SK-N-SH treated with all-trans-retinoic acid at 6 μM for 48 hours (cell line): ENCODE measurements around the gene GATAD2A.

Experiments
- ATAC-seq: fragments of 200-7000 bp; cut with Tn5 transposase; 3 replicates; pipeline ENCODE4 v1.9.1; 2020; ENCODE audit warnings: mild to moderate bottlenecking, moderate library complexity
- ARNTL ChIP-seq: fragments of 450-650 bp; formaldehyde crosslinking; IDR thresholded peaks from 2 replicates; pipeline ENCODE4 v1.5.0; 2020; ENCODE audit warnings: low read depth, mild to moderate bottlenecking, moderate library complexity, borderline replicate concordance
- BACH2 ChIP-seq: fragments of 250-450 bp; sonication (Bioruptor Pico); IDR thresholded peaks from 2 replicates; pipeline ENCODE4 v1.9.0; 2021; ENCODE audit warnings: mild to moderate bottlenecking, borderline replicate concordance
- CSDC2 ChIP-seq: fragments of 250-450 bp; sonication (Bioruptor Pico); IDR thresholded peaks from 2 replicates; pipeline ENCODE4 v1.5.0; 2020; ENCODE audit warnings: mild to moderate bottlenecking, moderate library complexity
- CSRNP3 ChIP-seq: fragments of 250-450 bp; sonication (Bioruptor Pico); IDR thresholded peaks from 2 replicates; pipeline ENCODE4 v1.5.1; 2021; ENCODE audit warnings: mild to moderate bottlenecking, moderate library complexity
- ESRRG ChIP-seq: fragments of 250-450 bp; sonication (Bioruptor Pico); IDR thresholded peaks from 2 replicates; pipeline ENCODE4 v1.6.1; 2021; ENCODE audit warnings: mild to moderate bottlenecking
- GLIS3 ChIP-seq: fragments of 250-450 bp; sonication (Bioruptor Pico); IDR thresholded peaks from 2 replicates; pipeline ENCODE4 v1.5.0; 2020; ENCODE audit warnings: mild to moderate bottlenecking, moderate library complexity
- ISL1 ChIP-seq: fragments of 250-450 bp; sonication (Bioruptor Pico); IDR thresholded peaks from 2 replicates; pipeline ENCODE4 v2.1.2; 2022; ENCODE audit warnings: mild to moderate bottlenecking, moderate library complexity
- PATZ1 ChIP-seq: fragments of 250-450 bp; sonication (Bioruptor Pico); IDR thresholded peaks from 2 replicates; pipeline ENCODE4 v1.8.0; 2020; ENCODE audit warnings: mild to moderate bottlenecking, moderate library complexity, borderline replicate concordance
- POU6F1 ChIP-seq: fragments of 250-450 bp; sonication (Bioruptor Pico); IDR thresholded peaks from 2 replicates; pipeline ENCODE4 v1.8.0; 2021; ENCODE audit warnings: low read depth, mild to moderate bottlenecking, moderate library complexity, borderline replicate concordance
- RARB ChIP-seq: fragments of 250-450 bp; sonication (Bioruptor Pico); IDR thresholded peaks from 2 replicates; pipeline ENCODE4 v1.8.0; 2021; ENCODE audit warnings: mild to moderate bottlenecking, moderate library complexity
- SNAI2 ChIP-seq: fragments of 250-450 bp; sonication (Bioruptor Pico); IDR thresholded peaks from 2 replicates; pipeline ENCODE4 v1.5.0; 2020; ENCODE audit warnings: mild to moderate bottlenecking, moderate library complexity
- TOX ChIP-seq: fragments of 250-450 bp; sonication (Bioruptor Pico); IDR thresholded peaks from 2 replicates; pipeline ENCODE4 v1.8.0; 2021; ENCODE audit warnings: mild to moderate bottlenecking, moderate library complexity, borderline replicate concordance
- TSHZ2 ChIP-seq: fragments of 250-450 bp; sonication (Bioruptor Pico); IDR thresholded peaks from 2 replicates; pipeline ENCODE4 v1.5.0; 2020; ENCODE audit warnings: mild to moderate bottlenecking, moderate library complexity
- ZC3H10 ChIP-seq: fragments of 250-450 bp; sonication (Bioruptor Pico); IDR thresholded peaks from 2 replicates; pipeline ENCODE4 v1.5.1; 2021; ENCODE audit warnings: mild to moderate bottlenecking, moderate library complexity
- ZNF565 ChIP-seq: fragments of 450-650 bp; formaldehyde crosslinking; conservative IDR thresholded peaks from 2 replicates; pipeline ENCODE4 v1.5.0; 2020; ENCODE audit warnings: low read depth, mild to moderate bottlenecking, moderate library complexity
- ZNF8 ChIP-seq: fragments of 450-650 bp; formaldehyde crosslinking; IDR thresholded peaks from 2 replicates; pipeline ENCODE4 v1.5.0; 2020; ENCODE audit warnings: mild to moderate bottlenecking, moderate library complexity

The GATAD2A gene

GRCh38 chr19:19504754-19505668 is 99.5 kb downstream of the GATAD2A start:
- ATAC-seq: no peak
- no peak for TF ChIP-seq CSDC2 (CRISPR knock-in tag)
- no peak for TF ChIP-seq TSHZ2 (CRISPR knock-in tag)
- TF ChIP-seq ZNF565: no peak
- no peak for TF ChIP-seq ISL1 (CRISPR knock-in tag)

GRCh38 chr19:19505669-19506326 is 100.3 kb downstream of the GATAD2A start:
- ATAC-seq: no peak
- TF ChIP-seq ESRRG (no peak), ARNTL (CRISPR knock-in tag) (no peak), RARB (no peak), GLIS3 (CRISPR knock-in tag) (no peak), ZNF8 (CRISPR knock-in tag) (no peak), TSHZ2 (CRISPR knock-in tag) (no peak), CSRNP3 (CRISPR knock-in tag) (no peak), TOX (CRISPR knock-in tag) (no peak), PATZ1 (CRISPR knock-in tag) (no peak), ZNF565 (no peak)
- TF ChIP-seq, all 23 proteins: peak for 0

- no peak for ATAC-seq
- TF ChIP-seq ZC3H10: no peak
These were observed 101.1 kb downstream of the GATAD2A start for GRCh38 chr19:19506592-19506991.

- ATAC-seq: no peak
- TF ChIP-seq TOX (CRISPR knock-in tag): no peak
- no peak for TF ChIP-seq ZNF8 (CRISPR knock-in tag)
- TF ChIP-seq CSDC2 (CRISPR knock-in tag): no peak
- no peak for TF ChIP-seq TSHZ2 (CRISPR knock-in tag)
- no peak for TF ChIP-seq POU6F1 (CRISPR knock-in tag)
- TF ChIP-seq ZC3H10: no peak
- TF ChIP-seq CSRNP3 (CRISPR knock-in tag): no peak
- TF ChIP-seq SNAI2: no peak
- no peak for TF ChIP-seq BACH2
- TF ChIP-seq ARNTL (CRISPR knock-in tag): no peak
- TF ChIP-seq ESRRG: no peak
- no peak for TF ChIP-seq ZNF565
These were observed 101.9 kb downstream of the GATAD2A start for GRCh38 chr19:19507354-19507753.
